ENCODE data around the gene EVX2.

The EVX2 gene

GRCh38 chr2:176105078-176105729 is 21.4 kb upstream of the EVX2 start:
- no peaks in the 10 kb centered on the region for H3K79me2 ChIP-seq (ENCODE audit: insufficient read depth, low read length)
- H3K36me3 ChIP-seq (ENCODE audit: insufficient read depth, low read length): no peaks in the 10 kb centered on the region
- TF ChIP-seq EZH2 (IDR thresholded peaks at IDR 0.05; ENCODE audit: borderline replicate concordance, low read depth, low read length, severe bottlenecking): no peak
- no peak for TF ChIP-seq CTCF (IDR thresholded peaks at IDR 0.05; ENCODE audit: borderline replicate concordance, extremely low read depth, low read length, poor library complexity, severe bottlenecking)
- H3K4me3 ChIP-seq (ENCODE audit: low read depth in 1 of 2, low read length in 2 of 2): no peak overlapping the region
- ATAC-seq (ENCODE audit: insufficient read depth, low read depth) (no peak), DNase-seq (no peak)
- H3K27ac ChIP-seq (ENCODE audit: low read length): no peak overlapping the region
- H4K20me1 ChIP-seq (ENCODE audit: insufficient read depth, low read length): no peaks in the 10 kb centered on the region
- H2AFZ ChIP-seq (ENCODE audit: low read depth, low read length): no peak overlapping the region
- no peak overlapping the region for H3K9ac ChIP-seq (ENCODE audit: low read depth, low read length)
- H3K4me2 ChIP-seq (ENCODE audit: insufficient read depth, low read length): no peak overlapping the region
- H3K27me3 ChIP-seq (ENCODE audit: insufficient read depth, low read length, poor library complexity): no peaks in the 10 kb centered on the region
- no peaks in the 10 kb centered on the region for H3K9me3 ChIP-seq (ENCODE audit: insufficient read depth, low read length, severe bottlenecking)
- H3K4me1 ChIP-seq (ENCODE audit: insufficient read depth, low read length): no peaks in the 10 kb centered on the region

GRCh38 chr2:176104316-176105077 is 20.7 kb upstream of the EVX2 start:
- Histone ChIP-seq H3K9me3 (ENCODE audit: insufficient read depth, low read length, severe bottlenecking) (no peaks in the 10 kb centered on the region), H4K20me1 (ENCODE audit: insufficient read depth, low read length) (no peaks in the 10 kb centered on the region), H3K9ac (ENCODE audit: low read depth, low read length) (no peak overlapping the region), H2AFZ (ENCODE audit: low read depth, low read length) (no peak overlapping the region), H3K27ac (ENCODE audit: low read length) (no peak overlapping the region), H3K79me2 (ENCODE audit: insufficient read depth, low read length) (no peaks in the 10 kb centered on the region), H3K4me1 (ENCODE audit: insufficient read depth, low read length) (no peaks in the 10 kb centered on the region), H3K27me3 (ENCODE audit: insufficient read depth, low read length, poor library complexity) (no peaks in the 10 kb centered on the region), H3K36me3 (ENCODE audit: insufficient read depth, low read length) (no peaks in the 10 kb centered on the region), H3K4me2 (ENCODE audit: insufficient read depth, low read length) (no peak overlapping the region), H3K4me3 (ENCODE audit: low read depth in 1 of 2, low read length in 2 of 2) (no peak overlapping the region)
- ATAC-seq (ENCODE audit: insufficient read depth, low read depth): no peak
- DNase-seq: no peak
- no peak for TF ChIP-seq CTCF (IDR thresholded peaks at IDR 0.05; ENCODE audit: borderline replicate concordance, extremely low read depth, low read length, poor library complexity, severe bottlenecking)
- TF ChIP-seq EZH2 (IDR thresholded peaks at IDR 0.05; ENCODE audit: borderline replicate concordance, low read depth, low read length, severe bottlenecking): no peak

GRCh38 chr2:176103742-176104315 is 20.1 kb upstream of the EVX2 start:
- no peaks in the 10 kb centered on the region for H4K20me1 ChIP-seq (ENCODE audit: insufficient read depth, low read length)
- TF ChIP-seq CTCF (IDR thresholded peaks at IDR 0.05; ENCODE audit: borderline replicate concordance, extremely low read depth, low read length, poor library complexity, severe bottlenecking) (no peak), EZH2 (IDR thresholded peaks at IDR 0.05; ENCODE audit: borderline replicate concordance, low read depth, low read length, severe bottlenecking) (no peak)
- H3K27ac ChIP-seq (ENCODE audit: low read length): no peak overlapping the region
- H3K4me3 ChIP-seq (ENCODE audit: low read depth in 1 of 2, low read length in 2 of 2): no peak overlapping the region
- H3K36me3 ChIP-seq (ENCODE audit: insufficient read depth, low read length): no peaks in the 10 kb centered on the region
- no peak overlapping the region for H3K9ac ChIP-seq (ENCODE audit: low read depth, low read length)
- ATAC-seq (ENCODE audit: insufficient read depth, low read depth) (no peak), DNase-seq (no peak)
- no peaks in the 10 kb centered on the region for H3K4me1 ChIP-seq (ENCODE audit: insufficient read depth, low read length)
- H3K79me2 ChIP-seq (ENCODE audit: insufficient read depth, low read length): no peaks in the 10 kb centered on the region
- no peak overlapping the region for H2AFZ ChIP-seq (ENCODE audit: low read depth, low read length)
- no peaks in the 10 kb centered on the region for H3K9me3 ChIP-seq (ENCODE audit: insufficient read depth, low read length, severe bottlenecking)
- no peak overlapping the region for H3K4me2 ChIP-seq (ENCODE audit: insufficient read depth, low read length)
- no peaks in the 10 kb centered on the region for H3K27me3 ChIP-seq (ENCODE audit: insufficient read depth, low read length, poor library complexity)

Measured in DND-41 (cell line).